ENCODE data around the gene CELSR1. TPM values are rescaled to one million over a fixed set of nuclear protein-coding genes. Genes with fewer than 3 reads are reported as not detected.
A peak's percentile ranks its signal among the peaks of the same experiment; 100 is the strongest.

CELSR1 gene
- total RNA-seq, 1 donor from 2014 or later, result 14.2 TPM

- no peak for DNase-seq
Measured at GRCh38 chr22:46551321-46551720, 13.9 kb upstream of the CELSR1 start.

DNA sequence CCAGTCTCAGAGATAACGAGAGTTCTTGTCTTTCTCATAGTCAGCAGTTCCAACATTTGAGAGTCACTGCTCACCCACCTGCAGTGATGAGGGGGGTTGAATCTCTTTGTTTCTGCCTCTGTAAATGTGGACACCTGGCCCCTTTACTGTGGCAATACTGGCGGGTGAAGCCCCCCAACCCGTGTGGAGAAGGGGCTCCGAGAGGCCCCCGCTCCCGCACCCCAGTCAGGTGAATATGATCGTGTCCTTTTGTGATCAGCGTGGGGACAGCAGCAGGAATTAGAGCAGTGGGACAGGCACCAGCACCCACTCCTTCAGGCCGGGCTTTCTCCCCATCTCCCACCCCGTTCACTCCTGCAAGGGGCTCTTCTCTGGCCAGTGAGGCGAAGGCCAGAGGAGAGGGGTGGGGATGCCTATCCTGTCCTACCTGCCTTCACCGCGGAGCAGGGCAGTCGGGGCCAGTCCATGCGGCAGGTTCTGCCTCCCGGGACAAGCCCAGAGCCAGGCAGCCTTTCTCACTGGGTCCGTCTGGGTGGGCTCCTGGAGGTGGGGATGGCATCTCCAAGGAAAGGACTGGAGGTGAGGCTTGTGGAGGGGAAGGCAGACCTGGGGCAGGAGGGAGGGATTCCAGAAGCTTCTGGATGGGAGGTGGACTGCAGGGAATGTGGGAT lies 12.7 kb upstream of the CELSR1 start:
- no peak for DNase-seq

- DNase-seq, result no peak
Measured at GRCh38 chr22:46549563-46549840, 12.1 kb upstream of the CELSR1 start.

DNA sequence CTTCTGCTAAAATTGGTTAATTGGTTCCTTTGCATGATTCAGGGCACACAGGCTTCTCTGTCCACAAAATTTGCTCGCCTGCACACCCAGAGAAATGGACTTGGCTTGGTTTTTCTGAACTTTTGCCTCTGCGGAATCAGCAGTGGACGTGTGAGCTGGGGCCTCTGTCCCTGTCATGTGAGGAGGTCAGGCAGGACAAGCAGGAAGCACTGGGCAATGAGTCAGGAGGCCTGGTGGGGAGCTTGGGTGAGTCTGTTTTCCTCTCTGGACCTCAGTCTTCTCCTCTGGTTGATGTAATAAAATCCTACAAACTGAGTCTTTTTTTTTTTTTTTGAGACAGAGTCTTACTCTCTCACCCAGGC lies 10.4 kb upstream of the CELSR1 start:
- DNase-seq, result no peak

- DNase-seq, result no peak
Measured at GRCh38 chr22:46547179-46547882, 9.9 kb upstream of the CELSR1 start.

- DNase-seq, result no peak
Measured at GRCh38 chr22:46546466-46547178, 9.2 kb upstream of the CELSR1 start.

- no peak for DNase-seq
Measured at GRCh38 chr22:46545086-46545792, 7.8 kb upstream of the CELSR1 start.

DNA sequence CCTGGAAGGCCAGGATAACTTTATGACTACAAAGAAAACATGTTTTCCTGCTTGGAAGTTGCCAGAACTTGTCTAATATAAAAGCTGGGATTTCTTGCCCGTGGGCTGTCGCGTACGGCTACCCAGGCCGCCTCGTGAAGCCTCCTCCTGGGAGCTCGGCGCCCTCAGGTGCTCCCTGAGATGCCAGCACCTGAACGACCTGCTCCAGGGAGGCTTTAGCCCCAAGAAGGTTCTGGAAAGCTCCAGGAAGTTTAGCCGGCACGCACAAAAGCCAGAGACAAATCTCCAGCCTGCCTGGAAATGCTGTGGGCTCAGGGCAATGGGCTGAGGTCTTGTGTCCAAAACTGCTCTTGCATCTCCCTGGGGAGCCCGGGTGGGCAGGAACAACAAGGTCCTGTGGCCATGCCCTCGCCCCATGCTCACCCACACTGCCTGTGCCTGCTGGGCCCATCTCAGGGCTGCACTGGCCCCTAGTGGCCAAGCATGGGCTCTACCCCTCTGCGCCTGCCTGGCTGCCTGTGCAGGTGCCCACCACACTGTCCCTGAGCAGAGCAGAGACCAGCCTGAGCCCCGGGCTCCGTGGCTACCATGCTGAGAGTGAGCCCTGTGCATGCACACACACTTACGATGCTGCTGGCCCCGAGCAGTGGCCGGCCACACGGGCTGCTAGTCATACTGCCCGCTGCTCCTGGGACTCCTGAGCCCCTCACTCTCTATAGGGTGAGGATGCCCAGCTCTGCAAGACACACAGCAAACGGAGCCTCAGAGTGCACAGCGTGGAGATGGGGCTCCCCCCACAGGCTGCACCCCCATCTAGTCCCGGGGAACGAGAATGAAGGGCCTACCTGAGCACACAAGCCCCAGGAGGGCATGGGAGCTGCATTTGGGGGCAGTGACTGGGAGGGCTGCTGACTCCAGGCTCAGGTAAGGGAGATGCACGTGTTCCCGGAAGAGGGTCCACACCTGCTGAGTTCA lies 4.9 kb upstream of the CELSR1 start:
- DNase-seq, result peak; percentile 26

GRCh38 chr22:46541536-46541935 lies 4.1 kb upstream of the CELSR1 start:
- no peak for DNase-seq

- no peak for DNase-seq
Measured at GRCh38 chr22:46540874-46541273, 3.5 kb upstream of the CELSR1 start.

DNA sequence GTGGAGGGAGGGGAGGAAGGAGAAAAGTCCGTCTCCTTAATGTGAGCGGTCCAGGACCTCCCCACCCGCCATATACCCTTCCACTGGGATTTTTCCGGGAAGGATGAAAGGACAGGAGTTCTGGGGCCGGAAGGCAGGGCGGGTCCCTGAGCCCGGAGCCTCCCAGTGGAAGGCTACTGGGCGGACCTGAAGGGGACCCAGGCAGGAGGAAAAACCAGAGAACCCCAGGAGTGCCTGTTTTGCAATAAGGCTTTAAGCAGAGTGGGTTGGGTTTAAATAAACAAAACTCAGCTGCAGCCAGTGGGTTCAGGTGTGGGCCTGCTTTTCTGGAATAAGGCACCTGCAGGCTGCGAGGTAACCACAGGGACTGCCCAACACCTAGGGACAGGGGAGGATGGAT lies 1.7 kb upstream of the CELSR1 start:
- DNase-seq, result no peak

DNA sequence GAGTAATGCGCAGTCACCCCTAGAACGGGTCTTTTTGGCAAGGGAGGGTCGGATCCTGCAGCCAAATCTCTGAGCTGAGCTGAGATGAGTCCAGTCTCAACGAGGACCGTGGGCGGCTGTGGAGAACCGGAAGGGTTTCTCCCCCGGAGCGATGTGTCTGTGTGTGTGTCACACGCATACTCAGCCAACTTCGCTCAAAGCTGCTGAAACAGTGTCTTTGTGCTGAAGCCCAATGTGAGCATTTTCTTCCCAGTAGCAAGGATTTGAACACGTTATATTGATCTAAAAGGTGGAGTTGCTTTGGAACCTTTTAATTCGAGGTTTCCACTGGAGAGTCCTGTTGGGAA lies 1.4 kb upstream of the CELSR1 start:
- DNase-seq, result no peak

DNA sequence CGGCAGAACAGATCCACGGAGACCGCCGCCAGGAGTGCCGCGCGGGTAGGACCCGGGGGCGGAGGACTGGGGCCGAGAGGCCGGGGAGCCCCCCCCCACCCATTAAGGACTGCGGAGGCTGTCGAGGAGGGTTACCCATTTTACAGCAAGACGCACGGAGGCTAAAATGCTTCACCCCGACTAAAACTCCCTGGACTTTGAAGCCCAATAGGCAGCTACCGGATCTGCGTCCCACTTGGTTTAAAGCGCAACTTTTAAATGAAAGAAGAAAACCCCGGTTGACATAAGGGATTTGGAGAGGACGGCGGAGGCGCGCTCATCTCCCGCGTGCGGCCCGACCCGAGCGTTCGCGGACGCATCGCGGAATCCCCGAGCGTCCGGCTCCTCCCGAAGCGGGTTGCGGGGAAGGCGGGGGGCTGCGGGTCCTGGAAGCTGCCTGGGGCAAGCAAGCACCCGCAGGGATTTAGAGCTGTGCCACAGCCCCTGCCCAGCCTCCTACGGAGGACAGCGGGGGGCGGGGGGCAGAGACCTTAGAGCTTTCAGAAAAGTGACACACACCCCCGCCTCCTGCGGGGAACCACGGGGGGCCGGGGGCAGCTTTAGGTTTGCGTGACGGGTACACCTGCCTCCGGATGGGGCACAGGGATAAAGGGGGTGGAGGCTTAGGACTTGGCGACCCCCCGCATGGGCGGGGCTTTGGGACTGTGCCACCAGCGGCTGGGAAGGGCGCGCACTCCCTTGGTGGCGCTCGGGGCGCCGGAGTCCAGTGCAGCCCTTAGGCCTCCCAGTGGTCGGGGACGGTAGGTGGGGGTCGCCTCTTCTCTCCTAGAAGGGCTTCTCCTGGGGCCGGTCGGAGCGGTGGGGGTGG lies 760 bp upstream of the CELSR1 start:
- no peak for DNase-seq

- DNase-seq, result no peak
Measured at GRCh38 chr22:46536537-46537224, 739 bp downstream of the CELSR1 start.

DNA sequence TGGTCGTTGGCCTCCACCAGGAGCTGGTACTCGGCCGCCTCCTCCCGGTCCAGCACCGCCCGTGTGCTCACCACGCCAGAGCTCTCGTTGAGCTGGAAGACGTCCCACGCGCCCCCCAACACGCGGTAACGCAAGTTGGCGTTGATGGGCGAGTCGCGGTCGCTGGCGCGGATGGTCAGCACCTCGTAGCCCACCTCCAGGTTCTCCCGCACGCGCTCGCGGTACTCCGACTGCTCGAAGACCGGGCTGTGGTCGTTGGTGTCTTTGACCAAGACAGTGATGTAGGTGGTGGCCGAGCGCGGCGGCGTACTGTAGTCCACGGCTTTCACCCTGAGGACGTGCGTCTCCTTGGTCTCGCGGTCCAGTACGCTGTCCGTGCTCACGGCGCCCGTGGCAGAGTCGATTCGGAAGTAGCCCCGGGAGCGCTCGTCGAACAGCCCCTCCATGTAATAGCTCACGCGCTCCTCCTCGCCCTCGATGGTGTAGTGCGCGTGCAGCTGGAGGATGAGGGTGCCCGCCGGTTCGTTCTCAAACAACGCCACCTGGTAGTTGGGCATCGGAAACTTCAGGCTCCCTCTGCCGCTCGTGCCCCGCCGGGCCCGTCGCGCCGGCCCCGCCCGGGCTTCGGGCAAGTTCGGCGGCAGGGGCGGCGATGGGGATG lies 1.4 kb downstream of the CELSR1 start:
- DNase-seq, result no peak

DNA sequence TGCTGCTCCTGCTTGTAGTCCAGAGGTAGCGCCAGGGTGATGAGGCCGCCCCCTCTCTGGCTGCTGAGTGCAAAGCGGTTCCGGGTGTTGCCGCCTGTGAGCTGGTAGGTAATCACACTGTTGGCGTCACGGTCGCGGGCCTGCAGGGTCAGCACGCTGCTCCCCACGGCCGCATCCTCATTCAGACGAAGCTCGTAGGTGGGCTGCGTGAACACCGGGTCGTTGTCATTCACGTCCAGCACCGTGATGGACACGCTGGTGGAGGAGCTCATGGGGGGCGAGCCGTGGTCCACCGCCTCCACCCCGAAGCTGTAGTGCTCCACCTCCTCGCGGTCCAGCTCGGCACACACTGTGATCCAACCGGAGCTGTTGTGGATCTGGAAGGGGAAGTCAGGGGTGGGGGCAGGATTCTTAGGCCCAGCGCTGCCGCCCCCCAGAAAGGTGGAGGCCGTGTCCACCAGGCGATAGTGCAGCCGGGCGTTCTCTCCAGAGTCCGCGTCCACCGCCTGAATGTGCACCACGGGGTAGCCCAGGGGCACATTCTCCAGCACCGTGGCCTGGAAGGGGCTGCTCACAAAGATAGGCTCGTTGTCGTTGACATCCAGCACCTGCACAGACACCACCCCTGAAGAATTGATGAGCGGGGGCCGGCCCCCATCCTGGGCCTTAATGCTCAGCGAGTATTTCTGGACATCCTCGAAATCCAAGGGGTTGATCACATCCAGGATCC lies 2.4 kb downstream of the CELSR1 start:
- DNase-seq, result no peak

- no peak for DNase-seq
Measured at GRCh38 chr22:46534177-46534776, 3.1 kb downstream of the CELSR1 start.

GRCh38 chr22:46533070-46533833 lies 4.2 kb downstream of the CELSR1 start:
- DNase-seq, result no peak
